ENCODE data around the gene ZHX3.

DNA sequence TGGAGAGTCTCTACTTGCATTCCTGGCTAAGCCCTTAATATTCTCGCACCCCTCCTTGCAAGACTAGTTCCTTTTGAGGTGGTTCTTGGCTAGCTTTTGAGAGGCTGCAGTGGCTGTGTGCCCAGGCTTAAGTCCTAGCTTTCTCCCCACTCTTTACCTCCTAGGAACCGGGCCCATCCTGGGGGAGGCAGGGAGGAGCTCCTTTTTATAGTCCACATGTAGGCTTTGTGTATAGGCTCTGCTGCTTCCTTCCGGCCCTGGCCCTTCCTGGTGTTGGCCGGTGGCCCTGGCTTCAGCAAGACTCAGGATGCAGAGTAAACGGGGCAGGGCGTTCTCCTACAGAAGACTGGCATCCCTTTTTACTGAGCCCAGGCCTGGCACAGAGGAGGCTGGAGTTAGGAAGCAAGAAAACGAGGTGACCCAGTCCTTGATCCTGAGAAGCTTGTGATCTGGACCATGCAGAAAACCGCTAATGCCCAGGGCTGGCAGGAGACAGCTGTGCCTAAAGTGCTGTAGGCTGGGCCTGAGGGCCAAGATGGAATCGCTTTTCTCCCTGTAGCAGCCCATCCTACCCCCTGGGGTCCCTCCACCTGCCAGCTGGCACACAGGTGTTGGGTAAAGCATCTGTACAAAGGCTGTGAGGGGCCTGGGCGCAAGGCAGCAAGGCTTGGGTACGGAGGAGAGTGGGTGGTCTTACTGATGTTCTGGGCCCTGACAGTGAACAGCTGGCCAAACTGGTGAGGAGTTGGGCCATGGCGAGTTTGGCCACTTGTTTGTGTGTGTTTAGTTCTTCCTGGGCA is 171.5 kb downstream of the ZHX3 start:
- TF ChIP-seq, protein P1, sequence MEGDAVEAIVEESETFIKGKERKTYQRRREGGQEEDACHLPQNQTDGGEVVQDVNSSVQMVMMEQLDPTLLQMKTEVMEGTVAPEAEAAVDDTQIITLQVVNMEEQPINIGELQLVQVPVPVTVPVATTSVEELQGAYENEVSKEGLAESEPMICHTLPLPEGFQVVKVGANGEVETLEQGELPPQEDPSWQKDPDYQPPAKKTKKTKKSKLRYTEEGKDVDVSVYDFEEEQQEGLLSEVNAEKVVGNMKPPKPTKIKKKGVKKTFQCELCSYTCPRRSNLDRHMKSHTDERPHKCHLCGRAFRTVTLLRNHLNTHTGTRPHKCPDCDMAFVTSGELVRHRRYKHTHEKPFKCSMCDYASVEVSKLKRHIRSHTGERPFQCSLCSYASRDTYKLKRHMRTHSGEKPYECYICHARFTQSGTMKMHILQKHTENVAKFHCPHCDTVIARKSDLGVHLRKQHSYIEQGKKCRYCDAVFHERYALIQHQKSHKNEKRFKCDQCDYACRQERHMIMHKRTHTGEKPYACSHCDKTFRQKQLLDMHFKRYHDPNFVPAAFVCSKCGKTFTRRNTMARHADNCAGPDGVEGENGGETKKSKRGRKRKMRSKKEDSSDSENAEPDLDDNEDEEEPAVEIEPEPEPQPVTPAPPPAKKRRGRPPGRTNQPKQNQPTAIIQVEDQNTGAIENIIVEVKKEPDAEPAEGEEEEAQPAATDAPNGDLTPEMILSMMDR (IDR thresholded peaks at IDR 0.05): no peak
- TF ChIP-seq EP300 (IDR thresholded peaks at IDR 0.05) (no peak), POLR2A (IDR thresholded peaks at IDR 0.05) (no peak)
